Cardiac muscle cell (in vitro differentiated cells and primary cell): ENCODE results near the gene NECTIN1. TPM values are rescaled to one million over a fixed set of nuclear protein-coding genes. Genes with fewer than 3 reads are reported as not detected.

Source experiments
- DNase-seq, 2 donors: peaks; one replicate each; pipeline versions ENCODE4 v3.0.0 to v3.0.0-alpha.2; 2010 to 2017; ENCODE audit warnings: low read depth in 1 of 2, low spot score in 1 of 2
- H3K27ac ChIP-seq: fragments of 200-600 bp; sonication (generic); 2 replicates; pipeline ENCODE4 v1.5.1; 2016
- H3K27me3 ChIP-seq: fragments of 200-600 bp; sonication (generic); 2 replicates; pipeline ENCODE4 v1.6.0; 2016; ENCODE audit warnings: control low read depth
- H3K36me3 ChIP-seq: fragments of 200-600 bp; sonication (generic); 2 replicates; pipeline ENCODE4 v1.5.1; 2016; ENCODE audit warnings: control low read depth
- H3K4me1 ChIP-seq: fragments of 200-600 bp; sonication (generic); 2 replicates; pipeline ENCODE4 v1.8.1; 2017; ENCODE audit warnings: low read depth, mild to moderate bottlenecking, mixed run types
- H3K4me3 ChIP-seq: fragments of 200-600 bp; sonication (generic); 2 replicates; pipeline ENCODE4 v1.5.1; 2016; ENCODE audit warnings: mild to moderate bottlenecking
- H3K9me3 ChIP-seq: fragments of 200-600 bp; sonication (generic); 2 replicates; pipeline ENCODE4 v1.5.1; 2017; ENCODE audit warnings: low read depth, mild to moderate bottlenecking, control low read depth
- CTCF ChIP-seq: IDR thresholded peaks from 2 replicates; pipeline ENCODE4 v1.5.1; 2012; ENCODE audit warnings: low read depth, mild to moderate bottlenecking, low read length
- polyA plus RNA-seq: library from polyadenylated mRNA; unstranded; fragments of >200 nt; fragmentation: Nextera tagmentation; extraction: Ambion mirVana; gene quantifications from 2 replicates; pipeline ENCODE4 v1.2.1, GENCODE V29; 2016
- total RNA-seq: library from RNA; depleted of rRNA; stranded (reverse); fragments of >200 nt; gene quantifications from 2 replicates; pipeline ENCODE4 v1.2.3, GENCODE V29; 2016

Gene NECTIN1
- total and polyA plus RNA-seq, 2 experiments from 2014 or later: 5.2 to 9.1 TPM

GRCh38 chr11:119697445-119697844, 31.6 kb downstream of the NECTIN1 start:
- H3K36me3 ChIP-seq: no peaks in the 10 kb centered on the region
- H3K27ac ChIP-seq: no peak overlapping the region
- H3K27me3 ChIP-seq: no peaks in the 10 kb centered on the region
- no peak for DNase-seq
- H3K4me3 ChIP-seq: no peak overlapping the region
- no peak for TF ChIP-seq CTCF
- H3K4me1 ChIP-seq: peaks cover 9% of the 10 kb centered on the region
- H3K9me3 ChIP-seq: no peaks in the 10 kb centered on the region

- no peak for DNase-seq
- Histone ChIP-seq H3K9me3 (no peaks in the 10 kb centered on the region), H3K4me1 (peaks cover 5% of the 10 kb centered on the region), H3K36me3 (no peaks in the 10 kb centered on the region), H3K27me3 (no peaks in the 10 kb centered on the region), H3K27ac (no peak overlapping the region), H3K4me3 (no peak overlapping the region)
- no peak for TF ChIP-seq CTCF
These were observed 32.4 kb downstream of the NECTIN1 start for GRCh38 chr11:119696378-119697222.

GRCh38 chr11:119694334-119694733, 34.7 kb downstream of the NECTIN1 start:
- Histone ChIP-seq H3K4me3 (no peak overlapping the region), H3K27me3 (no peaks in the 10 kb centered on the region), H3K4me1 (peaks cover 1% of the 10 kb centered on the region), H3K9me3 (no peaks in the 10 kb centered on the region), H3K27ac (no peak overlapping the region), H3K36me3 (no peaks in the 10 kb centered on the region)
- TF ChIP-seq CTCF: no peak
- no peak for DNase-seq

GRCh38 chr11:119693253-119693815, 35.7 kb downstream of the NECTIN1 start:
- Histone ChIP-seq H3K9me3 (no peaks in the 10 kb centered on the region), H3K27ac (no peak overlapping the region), H3K4me3 (no peak overlapping the region), H3K36me3 (no peaks in the 10 kb centered on the region), H3K4me1 (no peaks in the 10 kb centered on the region), H3K27me3 (no peaks in the 10 kb centered on the region)
- DNase-seq: no peak
- TF ChIP-seq CTCF: no peak

- Histone ChIP-seq H3K9me3 (no peaks in the 10 kb centered on the region), H3K4me3 (no peak overlapping the region), H3K4me1 (no peaks in the 10 kb centered on the region), H3K27ac (no peak overlapping the region), H3K36me3 (no peaks in the 10 kb centered on the region), H3K27me3 (no peaks in the 10 kb centered on the region)
- TF ChIP-seq CTCF: no peak
- no peak for DNase-seq
These were observed 36.5 kb downstream of the NECTIN1 start for GRCh38 chr11:119692540-119692820.
